Endothelial cell of umbilical vein (primary cell): Measurements from ENCODE around the gene TMEM220. TPM values are rescaled to one million over a fixed set of nuclear protein-coding genes. Genes with fewer than 3 reads are reported as not detected.

Experiments used
- BruUV-seq: library from RNA; stranded (reverse); fragments of 400-500 nt; replicated peaks from 2 replicates; lab custom pipeline; 2021; lab: Mats Ljungman, UMichigan
- CTCF ChIA-PET: fragments of 300-600, 350-600 bp; sonication (Branson Sonifier 250); formaldehyde crosslinking; loops from one replicate; lab custom pipeline; 2021; ENCODE audit warnings: antibody characterized with exemption, inconsistent platforms; lab: Charles Lee
- POLR2A ChIA-PET: fragments of 300-600, 350-600 bp; sonication (Branson Sonifier 250); formaldehyde crosslinking; loops from one replicate; lab custom pipeline; 2021; ENCODE audit warnings: antibody characterized with exemption, inconsistent platforms; lab: Charles Lee
- DNase-seq: peaks from one replicate; pipeline ENCODE4 v3.0.0-alpha.2; 2011; ENCODE audit warnings: low read depth, low spot score
- FAIRE-seq: peaks from 2 replicates; lab custom pipeline; 2011; peaks lifted over from hg19 to GRCh38; lab: Jason Lieb, UNC
- H2AFZ ChIP-seq: 2 replicates; pipeline ENCODE4 v1.6.0; 2012; ENCODE audit warnings: low read depth, low read length, control low read depth, inconsistent platforms
- H3K27ac ChIP-seq: 2 replicates; pipeline ENCODE4 v1.5.1; 2011; ENCODE audit warnings: low read depth, mild to moderate bottlenecking, control low read depth, low read length, moderate library complexity; ENCODE audit not compliant: insufficient read depth
- H3K27me3 ChIP-seq, 2 experiments: 2 replicates each; pipeline versions ENCODE4 v1.6.0 to v1.6.1; 2011; ENCODE audit warnings: low read length in 2 of 2, mixed read lengths in 1 of 2; ENCODE audit not compliant: control insufficient read depth in 2 of 2, insufficient read depth in 2 of 2
- H3K36me3 ChIP-seq, 2 experiments: 2 replicates in 1 of 2; 3 replicates in 1 of 2; pipeline ENCODE4 v1.5.1; 2011; ENCODE audit warnings: low read length in 2 of 2, mild to moderate bottlenecking in 1 of 2, moderate library complexity in 1 of 2; ENCODE audit not compliant: control insufficient read depth in 2 of 2, insufficient read depth in 2 of 2; ENCODE audit errors: extremely low read depth in 1 of 2
- H3K4me1 ChIP-seq: 3 replicates; pipeline ENCODE4 v1.5.1; 2011; ENCODE audit warnings: mild to moderate bottlenecking, low read length; ENCODE audit not compliant: control insufficient read depth, insufficient read depth; ENCODE audit errors: extremely low read depth
- H3K4me2 ChIP-seq: 2 replicates; pipeline ENCODE4 v1.6.1; 2011; ENCODE audit warnings: low read length, control low read depth, mixed read lengths; ENCODE audit not compliant: insufficient read depth
- H3K4me3 ChIP-seq, 3 experiments: fragments of 200-600 bp in 1 of 3; sonication (generic), shearing (Covaris generic) in 1 of 3; replicated peaks in 1 of 3; 2 replicates each; pipeline ENCODE4 v1.5.1; 2011 to 2016; ENCODE audit warnings: control low read depth in 3 of 3, low read length in 3 of 3, mild to moderate bottlenecking in 2 of 3, inconsistent platforms in 1 of 3, low read depth in 1 of 3, moderate library complexity in 1 of 3; ENCODE audit not compliant: insufficient read depth in 1 of 3
- H3K79me2 ChIP-seq: 2 replicates; pipeline ENCODE4 v1.6.0; 2012; ENCODE audit warnings: low read length, inconsistent platforms; ENCODE audit not compliant: control insufficient read depth, insufficient read depth
- H3K9ac ChIP-seq: replicated peaks from 2 replicates; pipeline ENCODE3; 2011; ENCODE audit warnings: low read length, control low read depth; ENCODE audit not compliant: insufficient read depth; ENCODE audit errors: extremely low read depth
- H3K9me1 ChIP-seq: replicated peaks from 3 replicates; pipeline ENCODE4 v1.6.0; 2011; ENCODE audit warnings: mild to moderate bottlenecking, low read length; ENCODE audit not compliant: control insufficient read depth, insufficient read depth; ENCODE audit errors: extremely low read depth
- H3K9me3 ChIP-seq: replicated peaks from 2 replicates; pipeline ENCODE4 v1.5.1; 2012; ENCODE audit warnings: low read length, inconsistent platforms; ENCODE audit not compliant: control insufficient read depth, insufficient read depth
- H4K20me1 ChIP-seq: replicated peaks from 2 replicates; pipeline ENCODE3; 2011; ENCODE audit warnings: mild to moderate bottlenecking, low read length; ENCODE audit not compliant: control insufficient read depth, insufficient read depth; ENCODE audit errors: extremely low read depth
- CTCF ChIP-seq, 2 donors: IDR thresholded peaks; 1 replicate in 1 of 2; 2 replicates in 1 of 2; pipeline ENCODE4 v1.5.1; 2011; ENCODE audit warnings: low read length in 2 of 2, mild to moderate bottlenecking in 2 of 2, moderate library complexity in 2 of 2, control low read depth in 1 of 2, inconsistent platforms in 1 of 2, low read depth in 1 of 2; ENCODE audit not compliant: insufficient read depth in 1 of 2; ENCODE audit errors: extremely low read depth in 1 of 2
- EZH2 ChIP-seq: IDR thresholded peaks from 2 replicates; pipeline ENCODE4 v1.6.1; 2012; ENCODE audit warnings: borderline replicate concordance, low read depth, mild to moderate bottlenecking, moderate library complexity, low read length, inconsistent platforms; ENCODE audit not compliant: severe bottlenecking
- FOS ChIP-seq: IDR thresholded peaks from 2 replicates; pipeline ENCODE4 v1.6.1; 2011; ENCODE audit warnings: mild to moderate bottlenecking, low read length, moderate library complexity, borderline replicate concordance; ENCODE audit not compliant: insufficient read depth
- JUN ChIP-seq: IDR thresholded peaks from 2 replicates; pipeline ENCODE4 v1.6.1; 2011; ENCODE audit warnings: borderline replicate concordance, low read depth; ENCODE audit not compliant: insufficient read length, insufficient read depth
- MYC ChIP-seq: IDR thresholded peaks from one replicate; pipeline ENCODE4 v1.6.1; 2011; ENCODE audit warnings: mild to moderate bottlenecking, low read depth, low read length
- POLR2A ChIP-seq: IDR thresholded peaks from 2 replicates; pipeline ENCODE4 v1.6.1; 2012; ENCODE audit warnings: low read depth, mild to moderate bottlenecking, control low read depth, low read length
- POLR2AphosphoS5 ChIP-seq: IDR thresholded peaks from 2 replicates; pipeline ENCODE4 v1.6.1; 2012; ENCODE audit warnings: low read depth, mild to moderate bottlenecking, control low read depth, low read length, moderate library complexity; ENCODE audit not compliant: insufficient read depth
- dilution Hi-C: fragments of 300-500 bp; cut with MboI; formaldehyde crosslinking; loops from one replicate; pipeline ENCODE4 v1.15.0; 2019; ENCODE audit warnings: low sequenced_read_pairs; ENCODE audit not compliant: extremely low pct_ligation_motif_present
- intact Hi-C: fragments of 100-400 bp; cut with micrococcal nuclease; formaldehyde crosslinking; loops from one replicate; pipeline ENCODE4 v1.10.0; 2022
- polyA plus RNA-seq, 4 experiments: library from polyadenylated mRNA; depleted of rRNA in 3 of 4; stranded (reverse) in 3 of 4; unstranded in 1 of 4; fragments of >200 nt; gene quantifications; 2 replicates each; pipeline versions ENCODE4 v1.2.1 to v1.2.3, GENCODE V29; 2011 to 2012; ENCODE audit warnings: missing spikeins in 1 of 4
- total RNA-seq: library from RNA; stranded (reverse); gene quantifications from 2 replicates; pipeline ENCODE4 v1.2.3, GENCODE V29; 2021

The TMEM220 gene
- total and polyA plus RNA-seq, 2 donors (not counting 3 experiments of a cell fraction or from before 2014, with no cell fraction given) = 3.6 to 11.2 TPM

- H3K79me2 ChIP-seq = no peaks in the 10 kb centered on the region
- H3K4me1 ChIP-seq = no peaks in the 10 kb centered on the region
- no peaks in the 10 kb centered on the region for H3K9me3 ChIP-seq
- no peaks in the 10 kb centered on the region for H3K27me3 ChIP-seq
- TF ChIP-seq FOS (no peak), EZH2 (no peak), CTCF (IDR thresholded peaks at IDR 0.05; ENCODE audit: extremely low read depth in 1 of 2, insufficient read depth in 1 of 2, low read depth in 1 of 2, low read length in 2 of 2) (peak; percentile 18 to 28)
- FAIRE-seq = no peak
- ChIA-PET POLR2A (no interaction called here), CTCF (interaction anchor here (1.1 to 1.8 kb wide), 3 partner anchors 16 to 107 kb away, joined by 3 to 5 read pairs (median 4); no protein-coding TSS in a partner anchor)
- intact Hi-C loops (no loop called here), dilution Hi-C loops (no loop called here)
- H3K36me3 ChIP-seq = no peaks in the 10 kb centered on the region
- H3K9ac ChIP-seq = no peak overlapping the region
- no peaks in the 10 kb centered on the region for H4K20me1 ChIP-seq
- no peak overlapping the region for H3K27ac ChIP-seq
- BruUV-seq = no TSS peak
- H3K4me2 ChIP-seq = no peak overlapping the region
- H2AFZ ChIP-seq = no peak overlapping the region
- no peak overlapping the region for H3K4me3 ChIP-seq
- no peaks in the 10 kb centered on the region for H3K9me1 ChIP-seq
- DNase-seq = no peak
These were observed 24.3 kb upstream of the TMEM220 start for GRCh38 chr17:10754109-10754508.

- TF ChIP-seq CTCF (IDR thresholded peaks at IDR 0.05; ENCODE audit: extremely low read depth in 1 of 2, insufficient read depth in 1 of 2, low read depth in 1 of 2, low read length in 2 of 2) (no peak), JUN (no peak), FOS (no peak), MYC (no peak), POLR2A (no peak), POLR2AphosphoS5 (no peak), EZH2 (no peak)
- ChIA-PET POLR2A (no interaction called here), CTCF (no interaction called here)
- Histone ChIP-seq H3K9ac (no peak overlapping the region), H3K4me2 (no peak overlapping the region), H3K27me3 (no peaks in the 10 kb centered on the region), H3K9me3 (no peaks in the 10 kb centered on the region), H3K9me1 (no peaks in the 10 kb centered on the region), H2AFZ (no peak overlapping the region), H3K4me1 (no peaks in the 10 kb centered on the region), H3K79me2 (no peaks in the 10 kb centered on the region), H3K36me3 (no peaks in the 10 kb centered on the region), H4K20me1 (no peaks in the 10 kb centered on the region), H3K27ac (no peak overlapping the region), H3K4me3 (no peak overlapping the region)
- intact Hi-C loops (no loop called here), dilution Hi-C loops (no loop called here)
- DNase-seq = no peak
- BruUV-seq = no TSS peak
- FAIRE-seq = no peak
These were observed 22.9 kb upstream of the TMEM220 start for GRCh38 chr17:10752696-10753095.
